Measurements from ENCODE around the gene FCN3.

The FCN3 gene

DNA sequence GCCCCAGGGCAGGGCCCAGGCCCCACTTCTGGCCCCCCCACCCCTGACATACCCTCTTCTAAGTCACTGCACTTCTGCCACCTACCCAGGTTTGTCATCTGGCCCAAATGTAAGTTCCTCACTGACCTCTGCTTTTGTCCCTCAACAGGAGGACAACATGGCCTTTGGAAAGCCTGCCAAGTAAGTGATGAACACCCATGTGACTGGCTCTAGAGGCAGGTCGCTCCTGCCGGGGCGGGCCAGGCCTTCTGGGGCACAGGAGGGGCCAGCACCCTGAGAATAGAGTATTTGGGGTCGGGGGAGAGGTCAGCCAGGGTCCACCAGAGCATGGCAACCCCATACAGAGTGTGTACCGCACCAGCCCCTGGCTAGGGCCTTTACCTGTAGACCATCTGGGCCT is 42.7 kb downstream of the FCN3 start:
- no peak for DNase-seq (ENCODE audit: low read depth in 1 of 2, low spot score in 1 of 2)
- in situ Hi-C loops (cut with HindIII; ENCODE audit: low pct_unique_long_range_greater_than_20kb, low sequenced_read_pairs), result no loop called here
- TF ChIP-seq JUND (IDR thresholded peaks at IDR 0.05; ENCODE audit: low read depth), result no peak

DNA sequence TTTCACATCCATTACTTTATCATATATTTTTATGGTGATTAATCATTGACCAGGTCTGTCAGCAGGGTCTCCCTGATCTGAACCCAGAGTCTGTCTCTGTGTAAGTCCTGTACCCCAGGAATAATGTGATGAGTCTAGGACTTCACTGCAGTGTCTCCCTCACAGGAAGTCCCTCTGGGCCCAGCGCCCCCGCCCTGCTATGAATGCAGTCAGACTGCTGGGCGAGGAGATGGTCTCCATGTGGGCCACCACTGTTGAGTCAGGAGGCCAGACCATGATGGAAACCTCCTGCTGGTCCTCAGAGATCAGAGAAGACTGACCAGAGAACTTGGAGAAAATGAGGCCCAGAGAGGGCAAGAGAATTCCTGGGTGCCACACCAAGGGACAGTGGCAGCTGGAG is 43.2 kb downstream of the FCN3 start:
- no peak for TF ChIP-seq JUND (IDR thresholded peaks at IDR 0.05; ENCODE audit: low read depth)
- in situ Hi-C loops (cut with HindIII; ENCODE audit: low pct_unique_long_range_greater_than_20kb, low sequenced_read_pairs), result no loop called here
- no peak for DNase-seq (ENCODE audit: low read depth in 1 of 2, low spot score in 1 of 2)

DNA sequence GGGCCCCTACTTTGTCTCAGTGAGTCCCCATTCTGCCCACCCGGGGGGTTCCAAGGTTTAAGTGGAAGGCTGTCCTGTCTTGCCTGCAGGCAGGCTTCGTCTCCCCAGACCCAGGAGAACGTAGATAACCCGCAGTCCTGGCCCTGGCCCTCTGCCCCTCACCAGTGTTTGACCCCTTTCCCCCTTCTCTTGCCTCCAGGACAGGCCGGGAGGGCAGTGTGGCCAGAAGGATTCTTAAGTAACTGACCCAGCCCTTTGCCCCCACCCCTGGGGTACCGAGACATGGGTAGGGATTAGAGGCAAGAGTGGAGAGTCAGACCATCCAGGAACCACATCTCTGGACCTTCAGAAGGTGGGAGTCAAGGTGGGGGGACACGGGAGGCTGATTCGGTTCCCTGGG is 43.8 kb downstream of the FCN3 start:
- DNase-seq (ENCODE audit: low read depth in 1 of 2, low spot score in 1 of 2), result no peak
- TF ChIP-seq JUND (IDR thresholded peaks at IDR 0.05; ENCODE audit: low read depth), result no peak
- in situ Hi-C loops (cut with HindIII; ENCODE audit: low pct_unique_long_range_greater_than_20kb, low sequenced_read_pairs), result no loop called here

DNA sequence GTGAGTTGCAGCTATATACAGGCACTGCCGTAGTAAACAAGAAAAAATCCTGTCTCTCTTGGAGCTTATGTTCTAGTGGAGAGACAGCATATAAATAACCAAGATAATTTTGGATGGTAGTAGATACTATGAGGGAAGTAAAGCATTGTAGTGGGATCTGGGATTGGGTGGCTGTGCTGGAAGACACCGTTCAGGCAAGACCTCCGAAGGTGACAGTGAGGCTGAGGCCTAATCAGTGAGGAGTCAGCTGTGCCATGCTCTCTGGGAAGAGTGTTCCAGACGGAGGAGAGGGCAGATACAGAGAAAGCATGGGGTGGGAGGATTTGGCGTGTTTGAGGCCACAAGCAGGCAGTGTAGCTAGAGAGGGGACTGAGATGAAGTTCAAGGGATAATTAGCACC is 46.7 kb downstream of the FCN3 start:
- in situ Hi-C loops (cut with HindIII; ENCODE audit: low pct_unique_long_range_greater_than_20kb, low sequenced_read_pairs), result no loop called here
- no peak for TF ChIP-seq JUND (IDR thresholded peaks at IDR 0.05; ENCODE audit: low read depth)
- DNase-seq (ENCODE audit: low read depth in 1 of 2, low spot score in 1 of 2), result no peak

DNA sequence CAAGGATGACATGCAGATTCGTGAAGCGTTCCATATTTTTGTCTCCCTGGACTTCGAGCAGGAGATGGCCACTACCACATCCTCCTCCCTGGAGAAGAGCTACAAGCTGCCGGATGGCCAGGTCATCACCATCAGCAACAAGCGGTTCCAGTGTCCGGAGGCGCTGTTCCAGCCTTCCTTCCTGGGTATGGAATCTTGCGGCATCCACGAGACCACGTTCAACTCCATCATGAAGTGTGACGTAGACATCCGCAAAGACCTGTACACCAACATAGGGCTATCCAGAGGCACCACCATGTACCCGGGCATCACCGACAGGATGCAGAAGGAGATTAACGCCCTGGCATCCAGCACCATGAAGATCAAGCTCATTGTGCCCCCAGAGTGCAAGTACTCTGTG is 49.3 kb downstream of the FCN3 start:
- TF ChIP-seq JUND (IDR thresholded peaks at IDR 0.05; ENCODE audit: low read depth), result no peak
- in situ Hi-C loops (cut with HindIII; ENCODE audit: low pct_unique_long_range_greater_than_20kb, low sequenced_read_pairs), result no loop called here
- DNase-seq (ENCODE audit: low read depth in 1 of 2, low spot score in 1 of 2), result no peak

DNA sequence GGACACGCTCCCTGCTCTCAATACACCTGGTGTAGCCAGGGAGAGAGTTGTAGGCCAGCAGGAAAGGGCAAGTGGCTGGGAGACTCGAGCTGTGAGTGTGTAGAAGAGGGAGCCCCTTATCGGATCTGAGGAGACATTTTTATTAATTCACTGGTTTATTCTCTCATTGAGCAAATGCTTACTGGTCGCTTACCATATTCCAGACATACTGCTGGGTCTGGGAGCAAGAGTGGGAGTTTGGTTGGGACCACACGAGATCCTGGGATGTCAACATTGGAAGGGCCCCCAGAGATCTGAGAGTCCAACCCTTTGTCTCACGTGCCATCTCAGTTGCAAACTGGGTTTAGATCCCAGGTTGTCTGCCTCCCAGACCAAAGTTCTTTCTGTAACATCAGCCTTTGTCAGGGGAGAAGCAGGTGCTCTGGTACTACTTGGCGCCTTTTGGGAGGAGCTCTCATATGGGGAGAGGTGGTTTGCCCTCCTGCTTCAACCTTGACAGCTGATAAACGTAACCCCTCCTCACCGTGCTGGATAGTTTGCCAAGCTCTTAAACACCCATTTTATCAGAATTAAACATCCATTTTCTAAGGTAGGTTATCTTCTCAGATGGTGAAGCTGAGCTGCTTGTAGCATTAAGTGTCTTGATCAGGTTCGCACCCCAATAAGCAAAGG is 51.9 kb downstream of the FCN3 start:
- no peak for DNase-seq (ENCODE audit: low read depth in 1 of 2, low spot score in 1 of 2)
- no peak for TF ChIP-seq JUND (IDR thresholded peaks at IDR 0.05; ENCODE audit: low read depth)
- in situ Hi-C loops (cut with HindIII; ENCODE audit: low pct_unique_long_range_greater_than_20kb, low sequenced_read_pairs), result no loop called here

DNA sequence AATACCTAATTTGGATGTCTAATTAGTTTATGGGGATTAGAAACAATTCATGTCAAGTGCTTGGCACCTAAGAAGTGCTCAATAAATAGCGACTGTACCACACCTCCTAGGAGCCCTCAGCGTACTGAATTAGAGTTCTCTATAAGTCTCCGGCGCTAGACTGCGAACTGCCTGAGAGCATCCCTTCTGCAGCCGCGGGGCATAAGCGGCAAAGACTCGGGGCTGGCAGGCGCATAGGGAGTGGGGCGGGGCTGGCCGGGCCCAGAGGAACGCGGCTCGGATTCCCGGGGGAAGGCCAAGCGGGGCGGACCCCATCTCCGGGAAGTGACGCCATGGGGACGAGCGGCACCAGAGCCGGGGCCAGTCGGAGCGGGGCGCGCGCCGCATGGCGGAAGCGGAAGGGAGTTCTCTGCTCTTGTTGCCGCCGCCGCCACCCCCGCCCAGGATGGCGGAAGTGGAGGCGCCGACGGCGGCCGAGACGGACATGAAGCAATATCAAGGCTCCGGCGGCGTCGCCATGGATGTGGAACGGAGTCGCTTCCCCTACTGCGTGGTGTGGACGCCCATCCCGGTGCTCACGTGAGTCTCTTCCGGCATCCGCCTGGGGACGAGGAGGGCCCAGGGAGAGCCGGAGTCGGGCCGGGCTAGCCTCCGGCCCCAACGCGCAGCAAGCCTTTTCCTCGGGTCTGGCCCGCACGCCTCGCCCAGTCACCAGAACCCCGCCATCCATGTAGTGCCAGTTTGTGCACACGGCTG is 52.6 kb downstream of the FCN3 start, which contains the start of gene TMEM222:
Gene TMEM222 (plus strand): TSS at position 351 of the 756 bp plus-strand sequence. CDS start 35 bp downstream, at position 386.
- peak; percentile 80 to 95 for DNase-seq (ENCODE audit: low read depth in 1 of 2, low spot score in 1 of 2)
- no peak for TF ChIP-seq JUND (IDR thresholded peaks at IDR 0.05; ENCODE audit: low read depth)
- in situ Hi-C loops (cut with HindIII; ENCODE audit: low pct_unique_long_range_greater_than_20kb, low sequenced_read_pairs), result no loop called here
